Left lung (tissue), 10 donors: ENCODE data around the gene ERRFI1. TPM values are rescaled to one million over a fixed set of nuclear protein-coding genes. Genes with fewer than 3 reads are reported as not detected.

Experiments
- ATAC-seq: fragments of 200-7000 bp; cut with Tn5 transposase; one replicate; pipeline ENCODE4 v1.9.1; 2020; ENCODE audit warnings: moderate library complexity
- DNase-seq, 4 donors: peaks; one replicate each; pipeline ENCODE4 v3.0.0-alpha.2; 2013 to 2020
- H3K27ac ChIP-seq, 2 donors: fragments of 200-600 bp; sonication (generic) in 1 of 2; one replicate each; pipeline versions ENCODE4 v1.5.0 to v1.8.0; 2020 to 2021
- H3K27me3 ChIP-seq, 2 donors: fragments of 200-600 bp; sonication (generic) in 1 of 2; one replicate each; pipeline versions ENCODE4 v1.5.0 to v1.8.0; 2020 to 2021
- H3K36me3 ChIP-seq, 2 donors: fragments of 200-600 bp; sonication (generic) in 1 of 2; one replicate each; pipeline versions ENCODE4 v1.5.0 to v1.8.0; 2020 to 2021
- H3K4me1 ChIP-seq, 2 donors: fragments of 200-600 bp; one replicate each; pipeline ENCODE4 v1.8.0; 2021
- H3K4me3 ChIP-seq, 2 donors: fragments of 200-600 bp; sonication (generic) in 1 of 2; one replicate each; pipeline versions ENCODE4 v1.5.0 to v1.8.0; 2020 to 2021; ENCODE audit warnings: mild to moderate bottlenecking in 1 of 2
- H3K9me3 ChIP-seq, 2 donors: fragments of 200-600 bp; sonication (generic) in 1 of 2; one replicate each; pipeline versions ENCODE4 v1.5.0 to v1.8.0; 2020 to 2021
- intact Hi-C, 2 donors: fragments of 100-400 bp; cut with DNase I; formaldehyde crosslinking; loops; one replicate each; pipeline versions ENCODE4 v1.11.2 to v1.14.2; 2022
- polyA plus RNA-seq, 6 donors: library from polyadenylated mRNA; unstranded; fragments of 120-200 nt; gene quantifications; one replicate each; pipeline ENCODE4 v1.2.1, GENCODE V29; 2013; ENCODE audit not compliant: insufficient read length in 6 of 6
- total RNA-seq, 2 donors: library from RNA; stranded (reverse); fragmentation: NEBNext Ultra II Directional; extraction: Animal tissue kit (Norgen Biotek cat#: 25700); gene quantifications; one replicate each; pipeline ENCODE4 v1.2.1, GENCODE V29; 2021
- TF ChIP-seq, protein P1 (sequence below), 2 donors: fragments of 200-600 bp; sonication (generic) in 1 of 2; IDR thresholded peaks; one replicate each; pipeline versions ENCODE4 v1.5.0 to v1.8.0; 2021; ENCODE audit warnings: antibody characterized with exemption in 2 of 2
- donor health status: DM: no; HTN: yes; CAD: no.
- donor health status: DM: no; HTN: no; CAD: no.

ERRFI1 gene
- total and polyA plus RNA-seq, 8 donors = 60.8 to 88.8 (median 75.8) TPM

DNA sequence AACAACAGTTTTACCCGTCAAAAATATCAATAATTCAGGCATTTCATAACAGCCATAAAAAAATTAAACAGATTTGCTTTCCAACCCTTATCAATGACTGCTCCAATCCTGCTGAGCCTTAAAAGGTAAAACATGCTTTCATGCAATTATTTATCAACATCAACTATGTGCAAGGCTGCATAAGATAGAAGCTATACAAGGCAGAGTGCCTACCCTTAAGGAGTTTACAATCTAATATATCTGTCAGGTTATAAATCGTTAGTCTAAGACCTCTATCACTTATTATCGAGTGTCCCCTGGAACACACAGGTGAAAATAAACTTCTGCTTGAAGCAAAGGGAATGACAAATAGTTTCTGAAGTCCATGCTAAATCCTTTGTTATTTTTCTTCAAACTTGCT, 1.8 kb downstream of the ERRFI1 start:
- no peak for DNase-seq
- peak overlapping the region in 1 of 2 donors; percentile 88 for H3K27ac ChIP-seq
- ATAC-seq = no peak
- peaks cover 20 to 47% of the 10 kb centered on the region in 2 donors for H3K4me1 ChIP-seq
- peaks cover 0 to 45% of the 10 kb centered on the region in 2 donors for H3K27me3 ChIP-seq
- no peaks in the 10 kb centered on the region for H3K36me3 ChIP-seq
- peak overlapping the region; percentile 74 to 81 for H3K4me3 ChIP-seq
- intact Hi-C loops = no loop called here
- H3K9me3 ChIP-seq = no peaks in the 10 kb centered on the region
- TF ChIP-seq, protein P1, sequence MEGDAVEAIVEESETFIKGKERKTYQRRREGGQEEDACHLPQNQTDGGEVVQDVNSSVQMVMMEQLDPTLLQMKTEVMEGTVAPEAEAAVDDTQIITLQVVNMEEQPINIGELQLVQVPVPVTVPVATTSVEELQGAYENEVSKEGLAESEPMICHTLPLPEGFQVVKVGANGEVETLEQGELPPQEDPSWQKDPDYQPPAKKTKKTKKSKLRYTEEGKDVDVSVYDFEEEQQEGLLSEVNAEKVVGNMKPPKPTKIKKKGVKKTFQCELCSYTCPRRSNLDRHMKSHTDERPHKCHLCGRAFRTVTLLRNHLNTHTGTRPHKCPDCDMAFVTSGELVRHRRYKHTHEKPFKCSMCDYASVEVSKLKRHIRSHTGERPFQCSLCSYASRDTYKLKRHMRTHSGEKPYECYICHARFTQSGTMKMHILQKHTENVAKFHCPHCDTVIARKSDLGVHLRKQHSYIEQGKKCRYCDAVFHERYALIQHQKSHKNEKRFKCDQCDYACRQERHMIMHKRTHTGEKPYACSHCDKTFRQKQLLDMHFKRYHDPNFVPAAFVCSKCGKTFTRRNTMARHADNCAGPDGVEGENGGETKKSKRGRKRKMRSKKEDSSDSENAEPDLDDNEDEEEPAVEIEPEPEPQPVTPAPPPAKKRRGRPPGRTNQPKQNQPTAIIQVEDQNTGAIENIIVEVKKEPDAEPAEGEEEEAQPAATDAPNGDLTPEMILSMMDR (IDR thresholded peaks at IDR 0.05) = no peak

DNA sequence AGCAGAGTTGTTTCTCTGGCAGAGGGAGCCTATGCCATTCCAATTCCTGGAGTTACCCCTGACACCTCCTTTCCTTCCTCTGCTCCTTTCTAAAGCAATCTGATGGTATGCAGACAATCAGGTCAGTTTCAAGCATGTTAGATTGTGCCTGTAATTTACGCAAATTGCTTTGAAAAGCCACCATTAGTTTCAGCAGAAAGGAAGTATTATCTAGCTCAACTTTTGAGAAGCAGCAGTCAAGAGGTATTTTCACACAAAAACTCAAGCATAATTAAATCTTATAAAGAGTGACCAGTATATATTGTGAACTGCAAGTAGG, 2.2 kb downstream of the ERRFI1 start:
- Histone ChIP-seq H3K9me3 (no peaks in the 10 kb centered on the region), H3K27ac (peak overlapping the region in 1 of 2 donors; percentile 88), H3K4me3 (peak overlapping the region in 1 of 2 donors; percentile 74), H3K36me3 (no peaks in the 10 kb centered on the region), H3K4me1 (peaks cover 23 to 51% of the 10 kb centered on the region in 2 donors), H3K27me3 (peaks cover 0 to 45% of the 10 kb centered on the region in 2 donors)
- intact Hi-C loops = no loop called here
- TF ChIP-seq, protein P1 (IDR thresholded peaks at IDR 0.05) = no peak
- ATAC-seq = no peak
- DNase-seq = no peak

DNA sequence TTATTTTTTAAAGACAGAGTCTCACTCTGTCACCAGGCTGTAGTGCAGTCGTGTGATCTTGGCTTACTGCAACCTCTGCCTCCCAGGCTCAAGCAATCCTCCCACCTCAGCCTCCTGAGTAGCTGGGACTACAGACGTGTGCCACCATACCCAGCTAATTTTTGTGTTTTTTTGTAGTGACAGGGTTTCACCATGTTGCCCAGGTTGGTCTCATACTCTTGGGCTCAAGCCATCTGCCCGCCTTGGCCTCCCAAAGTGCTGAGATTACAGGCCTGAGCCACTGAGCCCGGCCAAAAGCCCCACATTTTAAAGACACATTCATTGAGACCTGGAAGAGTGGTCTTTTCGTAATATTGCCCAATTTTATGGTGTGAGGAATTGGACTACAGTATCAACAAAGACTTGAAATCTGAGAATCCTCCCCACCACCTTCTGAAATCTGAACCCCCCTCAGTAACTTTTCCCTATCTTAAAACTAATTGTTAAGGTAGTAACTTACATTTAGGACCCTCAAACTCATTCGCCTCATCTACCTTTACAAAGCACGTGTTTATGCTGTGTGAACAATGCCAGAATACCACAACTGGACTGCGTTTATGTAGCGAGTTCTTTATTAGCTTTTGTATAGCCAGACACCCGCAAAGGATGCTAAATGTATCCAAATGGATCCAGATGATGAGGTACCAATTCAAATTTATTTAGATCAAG, 2.7 kb downstream of the ERRFI1 start:
- intact Hi-C loops = no loop called here
- Histone ChIP-seq H3K27me3 (peaks cover 0 to 45% of the 10 kb centered on the region in 2 donors), H3K9me3 (no peaks in the 10 kb centered on the region), H3K4me1 (peaks cover 26 to 52% of the 10 kb centered on the region in 2 donors), H3K36me3 (no peaks in the 10 kb centered on the region), H3K4me3 (peak overlapping the region in 1 of 2 donors; percentile 74), H3K27ac (peak overlapping the region in 1 of 2 donors; percentile 88)
- no peak for DNase-seq
- no peak for ATAC-seq
- TF ChIP-seq, protein P1 (IDR thresholded peaks at IDR 0.05) = no peak

DNA sequence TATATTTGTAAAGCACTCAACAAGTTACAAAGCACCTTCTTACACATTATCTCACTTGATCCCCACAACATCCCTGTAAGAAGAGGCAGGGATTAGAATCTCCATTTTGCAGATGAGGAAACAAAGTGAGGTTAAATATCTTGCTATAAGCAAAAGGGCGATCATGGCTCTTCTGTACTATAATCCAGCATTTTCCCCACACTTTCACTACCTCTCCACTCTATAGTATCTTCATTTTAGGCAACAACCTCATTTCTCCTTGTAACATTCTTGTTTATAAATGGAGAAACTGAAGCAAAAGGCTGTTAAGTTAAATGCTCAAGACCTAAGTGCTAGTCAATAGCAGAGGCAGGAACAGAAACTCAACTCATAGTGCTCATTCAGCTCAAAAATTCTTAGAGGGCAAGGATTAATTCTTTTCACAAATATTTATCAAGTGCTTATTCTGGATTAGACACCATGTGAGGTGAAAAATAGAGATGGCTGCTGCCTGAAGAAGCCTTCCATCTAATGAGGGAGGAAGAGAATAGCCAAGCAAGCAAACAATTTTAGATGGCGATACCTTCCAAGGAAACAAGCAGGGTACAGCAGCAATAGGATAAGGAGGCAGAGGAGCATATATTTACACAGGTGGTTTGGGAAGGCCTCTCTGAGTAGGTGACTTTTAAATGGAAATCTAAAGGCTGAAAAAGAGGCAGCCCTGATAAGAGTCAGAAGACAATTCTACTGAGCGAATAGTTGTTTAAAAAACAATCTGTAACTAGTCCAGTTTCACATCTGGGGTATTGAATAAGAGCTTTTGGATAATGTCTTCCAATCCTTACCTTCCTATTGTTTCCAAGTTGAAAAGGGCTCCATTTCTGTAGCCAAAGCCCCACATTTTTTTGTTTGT, 3.5 kb downstream of the ERRFI1 start:
- ATAC-seq (no peak), DNase-seq (no peak)
- Histone ChIP-seq H3K36me3 (no peaks in the 10 kb centered on the region), H3K27ac (peak overlapping the region; percentile 18 to 88), H3K4me3 (peak overlapping the region in 1 of 2 donors; percentile 74), H3K4me1 (peaks cover 20 to 48% of the 10 kb centered on the region in 2 donors), H3K9me3 (no peaks in the 10 kb centered on the region), H3K27me3 (peaks cover 0 to 45% of the 10 kb centered on the region in 2 donors)
- TF ChIP-seq, protein P1 (IDR thresholded peaks at IDR 0.05) = no peak
- intact Hi-C loops = no loop called here
